Cardiac muscle cell (in vitro differentiated cells and primary cell): Measurements from ENCODE around the gene NTRK1. TPM values are rescaled to one million over a fixed set of nuclear protein-coding genes. Genes with fewer than 3 reads are reported as not detected.

Source experiments
- DNase-seq, 2 donors: peaks; one replicate each; pipeline versions ENCODE4 v3.0.0 to v3.0.0-alpha.2; 2010 to 2017; ENCODE audit warnings: low read depth in 1 of 2, low spot score in 1 of 2
- H3K27ac ChIP-seq: fragments of 200-600 bp; sonication (generic); 2 replicates; pipeline ENCODE4 v1.5.1; 2016
- H3K27me3 ChIP-seq: fragments of 200-600 bp; sonication (generic); 2 replicates; pipeline ENCODE4 v1.6.0; 2016; ENCODE audit warnings: control low read depth
- H3K36me3 ChIP-seq: fragments of 200-600 bp; sonication (generic); 2 replicates; pipeline ENCODE4 v1.5.1; 2016; ENCODE audit warnings: control low read depth
- H3K4me1 ChIP-seq: fragments of 200-600 bp; sonication (generic); 2 replicates; pipeline ENCODE4 v1.8.1; 2017; ENCODE audit warnings: low read depth, mild to moderate bottlenecking, mixed run types
- H3K4me3 ChIP-seq: fragments of 200-600 bp; sonication (generic); 2 replicates; pipeline ENCODE4 v1.5.1; 2016; ENCODE audit warnings: mild to moderate bottlenecking
- H3K9me3 ChIP-seq: fragments of 200-600 bp; sonication (generic); 2 replicates; pipeline ENCODE4 v1.5.1; 2017; ENCODE audit warnings: low read depth, mild to moderate bottlenecking, control low read depth
- polyA plus RNA-seq: library from polyadenylated mRNA; unstranded; fragments of >200 nt; fragmentation: Nextera tagmentation; extraction: Ambion mirVana; gene quantifications from 2 replicates; pipeline ENCODE4 v1.2.1, GENCODE V29; 2016
- total RNA-seq: library from RNA; depleted of rRNA; stranded (reverse); fragments of >200 nt; gene quantifications from 2 replicates; pipeline ENCODE4 v1.2.3, GENCODE V29; 2016
- TF ChIP-seq, protein P1 (sequence below): IDR thresholded peaks from 2 replicates; pipeline ENCODE4 v1.5.1; 2012; ENCODE audit warnings: low read depth, mild to moderate bottlenecking, low read length

Gene NTRK1
- total and polyA plus RNA-seq, 2 experiments from 2014 or later: 2.4 to 3.6 TPM

DNA sequence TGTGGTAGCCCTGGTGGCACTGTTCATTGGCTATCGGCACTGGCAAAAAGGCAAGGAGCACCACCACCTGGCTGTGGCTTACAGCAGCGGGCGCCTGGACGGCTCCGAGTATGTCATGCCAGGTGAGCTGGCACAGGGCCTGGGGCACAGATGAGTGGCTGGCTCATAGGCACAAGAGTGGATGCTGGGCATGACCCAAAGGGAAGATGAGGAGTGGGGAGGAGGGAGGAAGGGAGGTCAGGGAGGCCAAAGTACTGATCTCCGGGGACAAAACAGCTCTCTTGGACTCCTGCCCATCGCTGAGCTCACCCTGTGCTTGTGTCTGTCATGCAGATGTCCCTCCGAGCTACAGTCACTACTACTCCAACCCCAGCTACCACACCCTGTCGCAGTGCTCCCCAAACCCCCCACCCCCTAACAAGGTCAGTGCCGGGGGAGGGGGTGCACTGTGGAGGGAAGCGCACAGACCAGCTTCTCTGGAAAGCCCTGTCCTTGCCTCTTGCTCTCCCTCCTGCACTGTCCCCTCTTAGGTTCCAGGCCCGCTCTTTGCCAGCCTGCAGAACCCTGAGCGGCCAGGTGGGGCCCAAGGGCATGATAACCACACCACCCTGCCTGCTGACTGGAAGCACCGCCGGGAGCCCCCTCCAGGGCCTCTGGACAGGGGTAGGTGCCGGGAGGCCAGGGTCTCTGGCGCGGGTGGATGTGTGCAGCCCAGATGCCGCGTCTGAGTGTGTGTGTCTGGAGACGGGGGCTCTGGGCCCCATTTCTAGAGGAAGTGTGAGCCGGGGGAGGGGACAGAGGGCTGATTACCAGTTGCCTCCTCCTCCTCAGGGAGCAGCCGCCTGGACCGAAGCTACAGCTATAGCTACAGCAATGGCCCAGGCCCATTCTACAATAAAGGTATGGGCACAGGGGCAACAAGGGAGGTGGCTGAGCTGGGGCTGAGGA, 52.5 kb downstream of the NTRK1 start:
- Histone ChIP-seq H3K27me3 (peaks cover 3% of the 10 kb centered on the region), H3K4me1 (peaks cover 8% of the 10 kb centered on the region), H3K4me3 (no peak overlapping the region), H3K9me3 (no peaks in the 10 kb centered on the region), H3K27ac (no peak overlapping the region), H3K36me3 (no peaks in the 10 kb centered on the region)
- TF ChIP-seq, protein P1, sequence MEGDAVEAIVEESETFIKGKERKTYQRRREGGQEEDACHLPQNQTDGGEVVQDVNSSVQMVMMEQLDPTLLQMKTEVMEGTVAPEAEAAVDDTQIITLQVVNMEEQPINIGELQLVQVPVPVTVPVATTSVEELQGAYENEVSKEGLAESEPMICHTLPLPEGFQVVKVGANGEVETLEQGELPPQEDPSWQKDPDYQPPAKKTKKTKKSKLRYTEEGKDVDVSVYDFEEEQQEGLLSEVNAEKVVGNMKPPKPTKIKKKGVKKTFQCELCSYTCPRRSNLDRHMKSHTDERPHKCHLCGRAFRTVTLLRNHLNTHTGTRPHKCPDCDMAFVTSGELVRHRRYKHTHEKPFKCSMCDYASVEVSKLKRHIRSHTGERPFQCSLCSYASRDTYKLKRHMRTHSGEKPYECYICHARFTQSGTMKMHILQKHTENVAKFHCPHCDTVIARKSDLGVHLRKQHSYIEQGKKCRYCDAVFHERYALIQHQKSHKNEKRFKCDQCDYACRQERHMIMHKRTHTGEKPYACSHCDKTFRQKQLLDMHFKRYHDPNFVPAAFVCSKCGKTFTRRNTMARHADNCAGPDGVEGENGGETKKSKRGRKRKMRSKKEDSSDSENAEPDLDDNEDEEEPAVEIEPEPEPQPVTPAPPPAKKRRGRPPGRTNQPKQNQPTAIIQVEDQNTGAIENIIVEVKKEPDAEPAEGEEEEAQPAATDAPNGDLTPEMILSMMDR: no peak
- DNase-seq: no peak

DNA sequence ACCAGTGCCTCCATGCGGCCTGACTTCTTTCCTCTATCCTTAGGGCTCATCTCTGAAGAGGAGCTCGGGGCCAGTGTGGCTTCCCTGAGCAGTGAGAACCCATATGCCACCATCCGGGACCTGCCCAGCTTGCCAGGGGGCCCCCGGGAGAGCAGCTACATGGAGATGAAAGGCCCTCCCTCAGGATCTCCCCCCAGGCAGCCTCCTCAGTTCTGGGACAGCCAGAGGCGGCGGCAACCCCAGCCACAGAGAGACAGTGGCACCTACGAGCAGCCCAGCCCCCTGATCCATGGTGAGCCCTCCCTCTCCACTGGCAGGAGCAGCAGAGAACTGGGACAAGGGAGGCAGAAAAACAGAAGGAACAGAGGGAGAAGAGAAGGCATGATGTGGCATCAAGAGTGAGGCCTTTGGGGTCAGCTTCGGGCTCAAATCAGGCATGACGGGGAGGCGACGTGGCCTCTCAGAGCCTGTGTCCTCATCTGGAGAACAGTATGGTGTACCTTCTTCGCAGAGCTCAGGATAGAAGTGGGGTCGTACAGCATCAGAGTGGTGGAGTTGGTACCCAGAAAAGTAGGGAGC, 53.2 kb downstream of the NTRK1 start:
- TF ChIP-seq, protein P1: no peak
- H3K27me3 ChIP-seq: peaks cover 3% of the 10 kb centered on the region
- no peak for DNase-seq
- H3K4me1 ChIP-seq: peaks cover 8% of the 10 kb centered on the region
- no peaks in the 10 kb centered on the region for H3K9me3 ChIP-seq
- no peak overlapping the region for H3K27ac ChIP-seq
- no peaks in the 10 kb centered on the region for H3K36me3 ChIP-seq
- H3K4me3 ChIP-seq: no peak overlapping the region

DNA sequence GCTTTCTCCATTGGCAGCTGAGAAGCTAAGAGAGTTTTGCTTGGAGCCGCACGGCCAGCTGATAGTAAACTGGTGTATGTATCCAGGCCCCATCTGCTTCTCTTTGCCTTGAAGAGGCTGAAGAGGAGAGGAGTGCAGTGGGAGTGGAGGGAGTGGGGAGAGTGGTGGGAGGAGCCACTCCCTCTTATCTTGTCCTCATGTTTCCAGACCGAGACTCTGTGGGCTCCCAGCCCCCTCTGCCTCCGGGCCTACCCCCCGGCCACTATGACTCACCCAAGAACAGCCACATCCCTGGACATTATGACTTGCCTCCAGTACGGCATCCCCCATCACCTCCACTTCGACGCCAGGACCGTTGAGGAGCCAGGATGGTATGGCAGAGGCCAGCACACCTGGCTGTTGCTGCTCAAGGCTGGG, 53.8 kb downstream of the NTRK1 start:
- Histone ChIP-seq H3K9me3 (no peaks in the 10 kb centered on the region), H3K36me3 (no peaks in the 10 kb centered on the region), H3K27me3 (peaks cover 3% of the 10 kb centered on the region), H3K27ac (no peak overlapping the region), H3K4me3 (no peak overlapping the region), H3K4me1 (peaks cover 8% of the 10 kb centered on the region)
- peak in 1 of 2 donors; percentile 90 for DNase-seq
- TF ChIP-seq, protein P1: no peak

DNA sequence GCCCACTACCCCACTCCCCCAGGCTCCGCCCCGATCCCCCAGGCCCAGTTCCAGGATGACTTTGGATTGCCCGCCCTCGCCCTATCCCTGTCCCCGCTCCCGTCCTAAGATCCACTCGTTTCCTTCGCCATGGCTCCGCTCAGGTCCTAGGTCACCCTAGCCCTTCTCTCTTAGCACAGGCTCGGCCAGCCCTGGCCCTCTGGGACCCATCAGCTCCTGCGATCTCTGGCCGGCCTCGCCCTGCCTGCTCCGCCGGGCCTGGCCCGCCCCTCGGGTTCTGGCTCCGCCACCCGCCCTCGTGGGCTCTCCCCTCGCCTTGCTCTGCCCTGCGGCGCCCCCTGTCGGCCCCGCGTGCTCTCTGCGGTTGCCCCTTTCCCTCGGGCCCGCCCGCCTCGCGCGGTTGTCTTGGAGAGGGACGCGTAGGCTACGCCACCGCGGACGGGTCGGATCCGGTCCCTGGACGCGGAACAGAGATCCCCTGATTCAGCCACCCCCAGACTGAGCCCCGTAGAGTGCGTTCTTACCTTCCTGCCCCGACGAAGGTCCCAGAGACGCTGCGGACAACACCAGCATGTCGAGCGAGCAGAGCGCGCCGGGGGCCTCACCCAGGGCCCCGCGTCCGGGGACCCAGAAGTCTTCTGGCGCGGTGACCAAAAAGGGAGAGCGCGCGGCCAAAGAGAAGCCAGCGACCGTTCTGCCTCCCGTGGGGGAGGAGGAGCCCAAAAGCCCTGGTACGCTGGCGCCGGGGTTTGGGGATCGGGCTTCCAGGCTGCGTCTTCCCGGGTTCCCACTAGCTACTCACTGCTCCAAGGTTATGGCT, 59.8 kb downstream of the NTRK1 start, which contains the start of gene LRRC71:
LRRC71 (plus strand) TSS at position 400 of the 820 bp plus-strand sequence; CDS start at position 572, 172 bp downstream.
- TF ChIP-seq, protein P1: peak; percentile 93
- no peaks in the 10 kb centered on the region for H3K9me3 ChIP-seq
- H3K36me3 ChIP-seq: no peaks in the 10 kb centered on the region
- H3K27ac ChIP-seq: no peak within 1 kb of the TSS
- peak within 1 kb of the TSS; percentile 18 for H3K4me3 ChIP-seq
- H3K4me1 ChIP-seq: peaks cover 4% of the 10 kb centered on the region
- H3K27me3 ChIP-seq: peaks cover 62% of the 10 kb centered on the region
- peak; percentile 87 to 91 for DNase-seq

DNA sequence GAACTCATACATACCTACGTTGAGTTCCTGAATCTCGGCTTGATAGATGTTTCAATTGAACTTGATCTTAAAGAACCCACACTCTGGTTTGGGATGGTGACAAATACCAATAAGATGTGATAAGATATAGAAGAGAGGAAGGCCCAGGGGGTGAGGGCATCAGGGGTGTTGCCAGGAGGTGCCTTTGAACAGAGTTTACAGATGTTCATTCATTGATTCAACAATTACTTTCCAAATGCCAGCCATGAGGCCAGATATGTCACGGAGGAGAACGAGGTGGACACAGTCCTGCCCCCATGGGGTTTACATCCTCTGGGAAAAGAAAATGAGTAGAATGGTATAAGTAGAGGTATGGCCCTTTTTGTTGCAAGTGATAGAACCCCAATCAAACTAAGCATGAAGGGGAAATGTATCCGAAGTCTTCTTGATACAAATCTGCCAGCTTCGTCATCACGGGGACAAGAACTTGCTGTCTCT, 60.4 kb downstream of the NTRK1 start:
- TF ChIP-seq, protein P1: no peak
- no peaks in the 10 kb centered on the region for H3K9me3 ChIP-seq
- no peak overlapping the region for H3K27ac ChIP-seq
- H3K27me3 ChIP-seq: peaks cover 68% of the 10 kb centered on the region
- no peak for DNase-seq
- H3K4me3 ChIP-seq: no peak overlapping the region
- no peaks in the 10 kb centered on the region for H3K36me3 ChIP-seq
- peaks cover 4% of the 10 kb centered on the region for H3K4me1 ChIP-seq
